Measurements from ENCODE around the gene DUSP1.

Gene DUSP1

DNA sequence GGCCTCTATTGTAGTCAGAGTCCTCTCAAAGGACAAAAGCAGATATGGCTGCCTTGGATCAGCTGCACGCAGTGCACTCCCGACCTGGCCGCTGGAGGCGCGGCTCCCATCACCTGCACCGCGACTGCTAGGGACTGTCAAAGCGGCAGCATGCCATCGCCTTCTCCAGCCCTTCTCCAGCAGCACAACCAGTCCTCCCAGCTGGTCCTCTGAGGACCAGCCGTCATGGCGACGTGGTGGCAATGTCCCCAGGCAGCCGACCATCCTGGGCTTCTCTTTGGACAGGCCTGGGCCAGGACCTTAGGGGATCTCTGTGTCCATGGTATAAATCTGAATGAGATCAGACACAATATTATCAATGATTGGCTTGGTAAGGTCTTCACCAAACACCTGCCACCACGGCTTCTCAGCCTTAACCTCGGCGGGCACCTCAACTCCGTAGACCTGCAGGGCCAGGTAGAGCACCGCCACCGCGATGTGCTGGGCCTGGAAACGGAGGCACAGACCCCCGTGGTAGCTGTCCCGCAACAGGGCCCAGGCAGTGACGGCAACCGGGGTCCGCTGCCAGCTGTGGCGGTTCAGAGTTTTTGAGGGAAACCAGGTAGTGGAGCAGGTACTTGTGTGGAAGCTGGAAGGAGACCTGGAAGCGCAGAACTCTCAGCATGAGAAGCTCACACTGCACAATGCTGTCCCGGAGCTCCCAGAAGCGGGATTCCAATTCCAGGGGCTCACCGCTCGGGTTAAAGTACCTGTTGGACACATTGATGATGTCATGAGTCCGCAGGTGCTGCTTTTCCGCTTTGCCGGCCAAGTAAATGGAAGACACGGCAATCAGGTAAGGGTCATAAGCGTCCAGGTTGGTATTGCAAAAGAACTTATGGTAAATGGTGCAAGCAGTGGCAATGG, 8.5 kb downstream of the DUSP1 start:
- DNase-seq (ENCODE audit: low read depth in 3 of 3) = no peak

GRCh38 chr5:172760959-172761358, 10.0 kb downstream of the DUSP1 start:
- no peak for DNase-seq (ENCODE audit: low read depth in 3 of 3)

DNA sequence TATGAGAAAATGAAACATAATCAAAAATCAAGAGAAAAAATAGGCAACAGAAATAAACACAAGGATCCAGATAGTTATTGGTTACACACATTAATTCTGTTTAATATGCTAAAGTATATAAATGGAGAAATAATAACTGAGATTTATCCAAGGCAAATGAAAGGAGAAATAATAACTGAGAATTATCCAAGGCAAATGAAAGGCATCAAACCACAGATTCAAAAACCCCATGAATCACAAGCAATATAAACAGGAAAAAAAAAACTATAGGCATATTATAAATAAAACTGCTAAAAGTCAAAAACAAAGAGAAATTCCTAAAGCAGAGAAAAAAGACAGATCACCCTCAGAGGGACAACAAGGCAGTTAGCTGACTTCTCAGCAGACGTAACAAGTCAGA, 10.9 kb downstream of the DUSP1 start:
- DNase-seq (ENCODE audit: low read depth in 3 of 3) = no peak

- DNase-seq (ENCODE audit: low read depth in 3 of 3) = no peak
Observed at GRCh38 chr5:172758834-172759149, 12.2 kb downstream of the DUSP1 start.

- DNase-seq (ENCODE audit: low read depth in 3 of 3) = no peak
Observed at GRCh38 chr5:172758077-172758833, 12.7 kb downstream of the DUSP1 start.

DNA sequence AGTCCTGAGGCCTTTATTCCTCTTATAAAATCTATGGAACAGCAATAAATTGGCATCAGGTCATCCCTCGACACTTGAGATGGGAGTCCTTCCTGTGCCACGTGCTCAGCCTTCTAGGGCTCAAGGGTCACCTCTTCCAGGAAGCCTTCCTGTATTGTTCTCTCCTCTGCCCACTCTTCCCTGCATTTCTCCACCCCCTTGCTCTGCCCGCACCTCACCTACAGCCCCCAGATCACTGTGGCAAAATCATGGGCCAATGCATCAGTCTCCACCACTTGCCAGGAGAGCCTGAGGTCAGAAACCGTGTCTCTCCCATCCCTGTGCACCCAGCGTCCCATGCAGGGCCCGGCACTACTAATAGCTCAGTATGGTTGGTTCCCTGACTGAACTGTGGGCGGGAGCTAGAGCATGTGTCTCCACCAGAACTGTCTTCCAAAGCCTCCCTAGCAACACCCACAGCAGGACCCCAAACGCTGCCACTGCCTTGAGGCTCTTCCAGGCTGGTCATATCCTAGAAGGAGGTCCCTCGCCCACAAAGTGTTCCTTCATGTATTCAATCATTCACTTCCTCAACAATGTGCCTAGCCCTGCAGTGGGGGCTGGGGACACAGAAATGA, 13.5 kb downstream of the DUSP1 start:
- no peak for DNase-seq (ENCODE audit: low read depth in 3 of 3)

DNA sequence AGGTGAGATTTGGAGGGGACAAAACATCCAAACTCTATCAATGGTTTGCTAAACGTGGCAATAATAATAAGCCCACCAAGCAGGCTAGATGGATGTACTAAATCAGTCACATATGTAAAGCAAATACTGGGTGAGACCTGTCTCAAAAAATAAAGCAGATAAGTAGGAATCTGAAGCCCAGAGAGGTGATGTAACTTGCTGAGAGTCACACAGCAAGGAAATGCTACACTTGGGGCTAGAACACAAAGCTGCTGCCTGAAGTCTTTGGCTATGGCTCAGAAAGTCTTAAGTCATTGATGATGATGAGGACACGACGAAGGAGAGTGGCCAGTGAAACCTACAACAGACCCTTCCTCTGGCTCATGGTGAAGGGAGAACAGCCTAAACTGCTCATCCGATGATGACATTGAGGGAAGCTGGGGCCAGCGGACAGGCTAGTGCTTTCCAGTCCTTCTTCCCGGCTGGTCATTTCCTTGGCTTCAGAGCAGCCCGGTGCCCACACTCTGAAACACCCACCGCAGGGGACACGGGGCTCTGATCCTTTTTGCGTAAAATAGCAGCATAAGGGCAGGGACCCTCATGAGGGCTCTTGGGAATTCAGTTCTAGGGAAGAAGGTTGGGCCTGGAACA, 14.1 kb downstream of the DUSP1 start:
- DNase-seq (ENCODE audit: low read depth in 3 of 3) = no peak

- DNase-seq (ENCODE audit: low read depth in 3 of 3) = no peak
Observed at GRCh38 chr5:172754596-172755356, 16.2 kb downstream of the DUSP1 start.

- DNase-seq (ENCODE audit: low read depth in 3 of 3) = no peak
Observed at GRCh38 chr5:172753101-172753500, 17.9 kb downstream of the DUSP1 start.

GRCh38 chr5:172751761-172752510, 19.1 kb downstream of the DUSP1 start:
- DNase-seq (ENCODE audit: low read depth in 3 of 3) = no peak

GRCh38 chr5:172749881-172750633, 20.9 kb downstream of the DUSP1 start:
- no peak for DNase-seq (ENCODE audit: low read depth in 3 of 3)

DNA sequence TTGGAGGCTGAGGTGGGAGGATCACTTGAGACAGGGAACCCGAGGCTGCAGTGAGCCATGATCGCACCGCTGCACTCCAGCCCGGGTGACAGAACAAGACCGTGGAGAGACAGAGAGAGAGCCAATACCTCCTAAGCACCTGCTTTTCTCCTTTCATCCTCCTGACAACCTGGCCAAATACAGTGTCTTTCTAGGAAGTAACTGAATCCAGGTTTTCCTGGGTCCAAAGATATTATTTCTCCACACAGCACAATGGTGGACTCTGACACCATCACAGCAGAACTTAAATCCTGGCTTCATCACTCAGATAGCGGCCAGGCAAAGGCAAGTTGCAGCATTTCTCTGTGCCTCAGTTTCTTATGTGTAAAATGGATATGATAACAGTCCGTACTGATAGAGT, 21.9 kb downstream of the DUSP1 start:
- no peak for DNase-seq (ENCODE audit: low read depth in 3 of 3)

- no peak for DNase-seq (ENCODE audit: low read depth in 3 of 3)
Observed at GRCh38 chr5:172748341-172748843, 22.6 kb downstream of the DUSP1 start.

DNA sequence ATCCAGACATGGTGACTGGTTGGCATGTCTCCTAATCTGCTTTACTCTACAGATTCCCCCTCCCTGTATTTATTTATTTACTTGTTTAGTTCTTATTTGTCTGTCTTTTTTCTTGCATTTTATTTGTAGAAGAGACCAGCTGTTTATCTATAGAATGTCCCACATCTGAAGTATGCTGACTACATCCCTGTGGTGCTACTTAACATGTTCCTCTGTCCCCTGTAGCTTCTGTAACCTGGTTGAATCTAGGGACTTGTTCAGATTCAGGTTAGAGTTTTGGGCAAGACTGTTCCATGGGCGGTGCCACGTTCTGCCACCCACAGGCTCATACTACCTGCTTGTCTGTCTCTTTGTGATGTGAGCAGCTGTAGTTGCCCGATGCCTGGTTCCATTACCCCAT, 23.5 kb downstream of the DUSP1 start:
- no peak for DNase-seq (ENCODE audit: low read depth in 3 of 3)

- no peak for DNase-seq (ENCODE audit: low read depth in 3 of 3)
Observed at GRCh38 chr5:172746725-172747124, 24.3 kb downstream of the DUSP1 start.

DNA sequence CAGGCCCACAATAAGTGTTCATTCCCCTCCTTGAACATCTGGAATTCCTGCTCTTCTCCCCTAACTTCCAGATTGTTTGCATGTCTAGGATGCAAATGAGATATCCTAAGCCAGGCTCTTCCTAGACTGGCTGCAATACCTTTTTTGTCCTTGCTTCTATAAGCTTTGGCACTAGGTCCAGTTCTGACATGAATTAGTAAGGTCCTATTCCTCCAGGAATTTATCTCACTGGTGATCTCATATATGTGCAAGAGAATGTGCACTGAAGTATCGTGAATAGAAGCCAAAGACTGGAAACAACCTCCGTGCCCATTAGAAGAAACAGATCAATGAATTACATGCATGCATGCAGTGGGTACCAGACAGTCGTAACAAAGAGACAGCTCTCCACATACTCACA, 25.2 kb downstream of the DUSP1 start:
- no peak for DNase-seq (ENCODE audit: low read depth in 3 of 3)

DNA sequence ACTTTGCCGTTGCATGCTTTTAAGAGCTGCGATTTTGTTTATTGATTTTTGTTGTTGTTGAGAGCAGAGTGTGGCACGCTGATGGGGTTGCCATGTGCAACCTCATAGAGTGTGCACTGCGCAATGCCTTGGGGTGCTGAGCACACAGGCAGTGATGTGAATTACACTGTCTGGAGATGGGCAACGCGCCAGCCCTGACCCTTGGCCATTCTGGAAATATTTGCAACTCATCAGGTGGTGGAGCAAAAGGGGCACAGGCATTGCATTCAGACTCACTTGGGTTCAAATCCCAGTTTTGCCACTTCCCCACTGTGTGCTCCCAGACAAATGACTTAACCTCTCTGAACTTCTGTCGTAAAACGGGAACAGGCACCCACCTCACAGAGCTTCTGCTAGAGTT, 25.6 kb downstream of the DUSP1 start:
- no peak for DNase-seq (ENCODE audit: low read depth in 3 of 3)

DNA sequence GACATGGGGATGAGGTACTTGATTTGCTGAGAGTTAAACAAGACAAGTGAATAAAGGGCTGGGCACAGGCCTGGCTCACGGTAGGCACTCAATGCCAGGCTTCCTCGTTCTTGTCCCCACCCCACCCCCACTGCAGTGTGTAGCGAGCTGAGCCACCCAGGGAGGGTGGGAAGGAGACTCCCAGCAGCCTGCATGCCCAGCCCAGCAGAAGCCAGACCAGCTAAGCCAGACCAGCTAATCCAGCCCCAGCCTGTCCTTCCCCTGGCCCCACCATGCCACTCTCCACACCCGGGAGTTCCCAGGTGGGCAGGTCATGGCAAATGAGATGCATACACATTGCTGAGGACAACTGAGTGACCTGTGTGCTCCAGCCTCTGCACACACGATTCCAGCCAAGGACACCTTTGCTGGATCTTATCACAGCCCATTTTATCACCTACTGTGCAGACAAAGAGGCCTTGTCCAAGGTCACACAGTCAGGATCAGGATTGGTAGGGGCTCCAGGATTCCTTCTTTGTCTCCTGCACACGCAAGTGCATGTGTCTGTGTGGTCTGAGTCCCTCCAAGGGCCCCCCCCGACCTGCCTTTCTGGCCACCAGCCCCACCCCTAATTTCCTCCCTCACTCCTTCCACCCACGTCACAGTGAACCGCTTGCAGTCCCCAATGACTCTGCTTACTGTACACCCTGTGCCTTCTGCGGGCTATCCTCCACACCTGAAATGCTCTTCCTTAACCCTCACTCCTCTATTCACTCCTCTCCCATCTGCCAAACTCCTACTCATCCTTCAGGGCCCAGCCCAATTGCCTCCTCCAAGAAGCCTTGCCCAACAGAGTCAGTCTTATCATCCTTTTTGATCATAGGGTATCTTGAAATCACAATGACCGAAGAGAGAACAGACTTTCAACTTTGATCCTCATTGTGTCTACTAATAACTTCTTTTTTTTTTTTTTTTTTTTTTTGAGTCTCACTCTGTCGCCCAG, 26.6 kb downstream of the DUSP1 start:
- DNase-seq (ENCODE audit: low read depth in 3 of 3) = no peak

Data from stimulated activated CD4-positive, alpha-beta T cell treated with anti-CD3 and anti-CD28 coated beads, TNF-alpha, amount 100 ng/mL, for 24 hours (primary cell).